ENCODE data around the gene SUPT5H. TPM values are rescaled to one million over a fixed set of nuclear protein-coding genes. Genes with fewer than 3 reads are reported as not detected.

Gene SUPT5H
- total RNA-seq, 2 experiments from 2014 or later, result 144 to 150 TPM

GRCh38 chr19:39411081-39411831 is 34.1 kb upstream of the SUPT5H start:
- H3K4me3 Mint-ChIP-seq, result peak overlapping the region; percentile 88
- ChIA-PET CTCF (interaction anchor here (0.6 to 2.3 kb wide), 26 partner anchors 9 to 480 kb away, joined by 3 to 69 read pairs (median 4); partner anchors contain the start of genes GMFG, MED29, MRPS12 and PAF1), POLR2A (interaction anchor here (0.7 to 1.7 kb wide), 2 partner anchors 10 to 13 kb away, joined by 5 to 8 read pairs; no protein-coding TSS in a partner anchor)
- peak; percentile 26 for DNase-seq
- peak overlapping the region; percentile 94 for H3K27ac Mint-ChIP-seq
- peaks cover 1% of the 10 kb centered on the region for H3K27me3 Mint-ChIP-seq
- H3K9me3 Mint-ChIP-seq, result no peaks in the 10 kb centered on the region
- peaks cover 50% of the 10 kb centered on the region for H3K36me3 Mint-ChIP-seq (ENCODE audit: low read depth)
- H3K4me1 Mint-ChIP-seq, result peaks cover 39% of the 10 kb centered on the region

- POLR2A ChIA-PET, result interaction anchor here (0.7 to 1.7 kb wide), 2 partner anchors 10 to 14 kb away, joined by 5 to 8 read pairs; no protein-coding TSS in a partner anchor
- CTCF ChIA-PET, result interaction anchor here (0.6 to 2.3 kb wide), 27 partner anchors 10 to 481 kb away, joined by 3 to 69 read pairs (median 4); partner anchors contain the start of genes GMFG, MED29, MRPS12 and PAF1
- DNase-seq, result peak; percentile 94
- Mint-ChIP-seq H3K36me3 (ENCODE audit: low read depth) (peaks cover 50% of the 10 kb centered on the region), H3K27ac (peak overlapping the region; percentile 94), H3K4me3 (peak overlapping the region; percentile 88), H3K27me3 (peaks cover 1% of the 10 kb centered on the region), H3K9me3 (no peaks in the 10 kb centered on the region), H3K4me1 (peaks cover 38% of the 10 kb centered on the region)
These were observed 33.6 kb upstream of the SUPT5H start for GRCh38 chr19:39411832-39412099.

- CTCF ChIA-PET, result interaction anchor here (0.6 to 2.3 kb wide), 24 partner anchors 9 to 1375 kb away, joined by 3 to 69 read pairs (median 4); partner anchors contain the start of genes GMFG, RPS16 and SAMD4B
These were observed 33.1 kb upstream of the SUPT5H start, which contains the start of gene PLEKHG2 for GRCh38 chr19:39412100-39412866. Gene PLEKHG2 (plus strand): TSS chr19:39412669. CDS start chr19:39414087, 1,418 bp downstream.

GRCh38 chr19:39412867-39413271 is 32.5 kb upstream of the SUPT5H start:
- POLR2A ChIA-PET, result interaction anchor here (0.5 to 1.0 kb wide), 2 partner anchors 23 to 80 kb away, joined by 4 read pairs; partner anchors contain the start of gene RPS16
- H3K9me3 Mint-ChIP-seq, result no peaks in the 10 kb centered on the region
- H3K27ac Mint-ChIP-seq, result peak overlapping the region; percentile 94
- peaks cover 43% of the 10 kb centered on the region for H3K36me3 Mint-ChIP-seq (ENCODE audit: low read depth)
- DNase-seq, result no peak
- H3K4me1 Mint-ChIP-seq, result peaks cover 38% of the 10 kb centered on the region
- H3K27me3 Mint-ChIP-seq, result peaks cover 1% of the 10 kb centered on the region
- CTCF ChIA-PET, result interaction anchor here (0.8 to 2.3 kb wide), 10 partner anchors 9 to 200 kb away, joined by 3 to 69 read pairs (median 6); partner anchors contain the start of gene RPS16
- H3K4me3 Mint-ChIP-seq, result peak overlapping the region; percentile 88

More at GRCh38 chr19:39412100-39412866, 33.1 kb upstream of the SUPT5H start, which contains the start of gene PLEKHG2:
- Mint-ChIP-seq H3K27me3 (peaks cover 1% of the 10 kb centered on the region), H3K36me3 (ENCODE audit: low read depth) (peaks cover 47% of the 10 kb centered on the region), H3K4me1 (peaks cover 38% of the 10 kb centered on the region), H3K9me3 (no peaks in the 10 kb centered on the region), H3K27ac (peak within 1 kb of the TSS; percentile 94), H3K4me3 (peak within 1 kb of the TSS; percentile 88)
- peak; percentile 98 for DNase-seq
- POLR2A ChIA-PET, result interaction anchor here (0.5 to 1.7 kb wide), 3 partner anchors 14 to 80 kb away, joined by 4 to 8 read pairs (median 4); partner anchors contain the start of gene RPS16

- Mint-ChIP-seq H3K27me3 (peaks cover 1% of the 10 kb centered on the region), H3K9me3 (no peaks in the 10 kb centered on the region), H3K27ac (peak overlapping the region; percentile 94), H3K4me1 (peaks cover 38% of the 10 kb centered on the region), H3K36me3 (ENCODE audit: low read depth) (peaks cover 37% of the 10 kb centered on the region), H3K4me3 (peak overlapping the region; percentile 88)
- CTCF ChIA-PET, result interaction anchor here (2.2 kb wide), 1 partner anchor 16 kb away, joined by 11 read pairs; no protein-coding TSS in a partner anchor
- POLR2A ChIA-PET, result no interaction called here
- peak; percentile 31 for DNase-seq
These were observed 32.0 kb upstream of the SUPT5H start for GRCh38 chr19:39413272-39413910.

- Mint-ChIP-seq H3K4me3 (peak overlapping the region; percentile 88), H3K9me3 (no peaks in the 10 kb centered on the region), H3K4me1 (peaks cover 38% of the 10 kb centered on the region), H3K27ac (peak overlapping the region; percentile 81), H3K27me3 (peaks cover 1% of the 10 kb centered on the region), H3K36me3 (ENCODE audit: low read depth) (peaks cover 36% of the 10 kb centered on the region)
- DNase-seq, result no peak
- ChIA-PET POLR2A (no interaction called here), CTCF (interaction anchor here (2.2 kb wide), 1 partner anchor 17 kb away, joined by 11 read pairs; no protein-coding TSS in a partner anchor)
These were observed 31.3 kb upstream of the SUPT5H start for GRCh38 chr19:39413911-39414608.

- peaks cover 35% of the 10 kb centered on the region for H3K4me1 Mint-ChIP-seq
- H3K27me3 Mint-ChIP-seq, result peaks cover 1% of the 10 kb centered on the region
- ChIA-PET POLR2A (no interaction called here), CTCF (interaction anchor here (0.6 to 2.2 kb wide), 3 partner anchors 17 to 39 kb away, joined by 3 to 11 read pairs (median 6); no protein-coding TSS in a partner anchor)
- DNase-seq, result no peak
- no peak overlapping the region for H3K4me3 Mint-ChIP-seq
- peaks cover 32% of the 10 kb centered on the region for H3K36me3 Mint-ChIP-seq (ENCODE audit: low read depth)
- no peaks in the 10 kb centered on the region for H3K9me3 Mint-ChIP-seq
- peak overlapping the region; percentile 57 for H3K27ac Mint-ChIP-seq
These were observed 30.0 kb upstream of the SUPT5H start for GRCh38 chr19:39415111-39416046.

GRCh38 chr19:39416152-39417120 is 28.9 kb upstream of the SUPT5H start:
- H3K27me3 Mint-ChIP-seq, result peaks cover 1% of the 10 kb centered on the region
- H3K36me3 Mint-ChIP-seq (ENCODE audit: low read depth), result peaks cover 24% of the 10 kb centered on the region
- ChIA-PET POLR2A (no interaction called here), CTCF (interaction anchor here (0.6 to 3.8 kb wide), 4 partner anchors 13 to 40 kb away, joined by 3 to 16 read pairs (median 4); no protein-coding TSS in a partner anchor)
- H3K4me3 Mint-ChIP-seq, result no peak overlapping the region
- no peak overlapping the region for H3K27ac Mint-ChIP-seq
- DNase-seq, result no peak
- no peaks in the 10 kb centered on the region for H3K9me3 Mint-ChIP-seq
- H3K4me1 Mint-ChIP-seq, result peaks cover 25% of the 10 kb centered on the region

GRCh38 chr19:39417463-39418181 is 27.8 kb upstream of the SUPT5H start:
- Mint-ChIP-seq H3K36me3 (ENCODE audit: low read depth) (peaks cover 23% of the 10 kb centered on the region), H3K4me3 (no peak overlapping the region), H3K9me3 (no peaks in the 10 kb centered on the region), H3K27me3 (no peaks in the 10 kb centered on the region), H3K4me1 (peaks cover 16% of the 10 kb centered on the region), H3K27ac (no peak overlapping the region)
- DNase-seq, result no peak
- ChIA-PET CTCF (interaction anchor here (1.8 to 3.8 kb wide), 2 partner anchors 12 to 19 kb away, joined by 4 to 16 read pairs; no protein-coding TSS in a partner anchor), POLR2A (no interaction called here)

All from activated CD4-positive, alpha-beta T cell treated with anti-CD3 and anti-CD28 coated beads, Interleukin-2, amount 10 ng/mL, durations not matched to agents 7 days and 5 days (primary cell).